HepG2 (cell line): ENCODE measurements around the gene TECPR1. TPM values are rescaled to one million over a fixed set of nuclear protein-coding genes. Genes with fewer than 3 reads are reported as not detected.

Source experiments
- CCAR2 ChIP-seq: fragments of 200-400 bp; formaldehyde crosslinking; optimal IDR thresholded peaks from 2 replicates; pipeline ENCODE3; 2018; ENCODE audit warnings: low read depth, mild to moderate bottlenecking, low read length, moderate library complexity
- CEBPB ChIP-seq: IDR thresholded peaks from 2 replicates; pipeline ENCODE4 v1.6.1; 2011; ENCODE audit warnings: low read depth, low read length, improper control_type of control experiment, borderline replicate concordance
- CEBPG ChIP-seq: IDR thresholded peaks from 2 replicates; pipeline ENCODE4 v1.6.1; 2016
- HIC2 ChIP-seq: sonication (generic); formaldehyde crosslinking; IDR thresholded peaks from 2 replicates; pipeline ENCODE4 v1.9.0; 2022; ENCODE audit warnings: low read depth, missing genetic modification reagents
- HMG20A ChIP-seq: IDR thresholded peaks from 2 replicates; pipeline ENCODE4 v1.6.1; 2016; ENCODE audit warnings: borderline replicate concordance
- KAT7 ChIP-seq: IDR thresholded peaks from 2 replicates; pipeline ENCODE4 v1.6.1; 2018; ENCODE audit warnings: borderline replicate concordance, missing compliant biosample characterization
- KLF6 ChIP-seq: IDR thresholded peaks from 2 replicates; pipeline ENCODE4 v1.8.0; 2016; ENCODE audit warnings: missing biosample characterization, missing genetic modification reagents
- KMT2B ChIP-seq: IDR thresholded peaks from 2 replicates; pipeline ENCODE4 v1.6.1; 2016; ENCODE audit warnings: missing genetic modification reagents, missing compliant biosample characterization
- MXI1 ChIP-seq: IDR thresholded peaks from 3 replicates; pipeline ENCODE4 v1.6.1; 2012; ENCODE audit warnings: low read depth, low read length, inconsistent platforms, borderline replicate concordance
- NCOA5 ChIP-seq: sonication (generic); formaldehyde crosslinking; IDR thresholded peaks from 2 replicates; pipeline ENCODE4 v1.4.0; 2020; ENCODE audit warnings: missing genetic modification reagents
- NFRKB ChIP-seq: fragments of 450-650 bp; IDR thresholded peaks from 2 replicates; pipeline ENCODE4 v1.6.1; 2017
- NR0B2 ChIP-seq: sonication (generic); formaldehyde crosslinking; IDR thresholded peaks from 2 replicates; pipeline ENCODE4 v1.4.0; 2020; ENCODE audit warnings: mild to moderate bottlenecking, missing genetic modification reagents
- RCOR2 ChIP-seq: IDR thresholded peaks from 2 replicates; pipeline ENCODE4 v1.6.1; 2016; ENCODE audit warnings: missing biosample characterization, missing genetic modification reagents
- RXRA ChIP-seq: sonication (generic); formaldehyde crosslinking; IDR thresholded peaks from 2 replicates; pipeline ENCODE4 v1.5.1; 2020; ENCODE audit warnings: missing genetic modification reagents
- SRSF4 ChIP-seq: fragments of 200-400 bp; formaldehyde crosslinking; IDR thresholded peaks from one replicate; pipeline ENCODE4 v1.6.1; 2018; ENCODE audit warnings: mild to moderate bottlenecking, low read depth, low read length, moderate library complexity; ENCODE audit not compliant: poor library complexity, severe bottlenecking
- YY1 ChIP-seq: IDR thresholded peaks from 2 replicates; pipeline ENCODE4 v1.6.1; 2011; ENCODE audit warnings: low read length, low read depth, moderate library complexity, mild to moderate bottlenecking; ENCODE audit not compliant: insufficient read depth, insufficient replicate concordance
- ZFX ChIP-seq: sonication (generic); formaldehyde crosslinking; IDR thresholded peaks from 2 replicates; pipeline ENCODE4 v1.4.0; 2020; ENCODE audit warnings: mild to moderate bottlenecking, low read depth, missing genetic modification reagents, moderate library complexity
- ZKSCAN5 ChIP-seq: sonication (generic); formaldehyde crosslinking; IDR thresholded peaks from 2 replicates; pipeline ENCODE4 v1.5.1; 2020; ENCODE audit warnings: mild to moderate bottlenecking, missing genetic modification reagents
- ZNF232 ChIP-seq: sonication (generic); formaldehyde crosslinking; IDR thresholded peaks from 2 replicates; pipeline ENCODE4 v1.4.0; 2020; ENCODE audit warnings: missing genetic modification reagents, borderline replicate concordance
- ZNF362 ChIP-seq: sonication (generic); formaldehyde crosslinking; IDR thresholded peaks from 2 replicates; pipeline ENCODE4 v1.4.0; 2020; ENCODE audit warnings: missing genetic modification reagents, mild to moderate bottlenecking, borderline replicate concordance
- ZNF432 ChIP-seq: sonication (generic); formaldehyde crosslinking; IDR thresholded peaks from 2 replicates; pipeline ENCODE4 v1.5.0; 2020; ENCODE audit warnings: missing genetic modification reagents, mild to moderate bottlenecking, borderline replicate concordance
- ZNF576 ChIP-seq: sonication (generic); formaldehyde crosslinking; IDR thresholded peaks from 2 replicates; pipeline ENCODE4 v1.4.0; 2020; ENCODE audit warnings: mild to moderate bottlenecking, missing genetic modification reagents
- ZNF670 ChIP-seq: sonication (generic); formaldehyde crosslinking; IDR thresholded peaks from 2 replicates; pipeline ENCODE4 v1.8.0; 2022; ENCODE audit warnings: mild to moderate bottlenecking, missing genetic modification reagents, borderline replicate concordance
- ZNF674 ChIP-seq: sonication (generic); formaldehyde crosslinking; IDR thresholded peaks from 2 replicates; pipeline ENCODE4 v1.5.0; 2020; ENCODE audit warnings: low read depth, mild to moderate bottlenecking, missing genetic modification reagents
- ZNF777 ChIP-seq: sonication (generic); formaldehyde crosslinking; IDR thresholded peaks from 2 replicates; pipeline ENCODE4 v1.4.0; 2020; ENCODE audit warnings: missing genetic modification reagents
- ZNF83 ChIP-seq: sonication (generic); formaldehyde crosslinking; IDR thresholded peaks from 2 replicates; pipeline ENCODE4 v1.4.0; 2020; ENCODE audit warnings: missing genetic modification reagents, mild to moderate bottlenecking, borderline replicate concordance
- polyA plus RNA-seq, 8 experiments: library from polyadenylated mRNA; depleted of rRNA in 3 of 8; stranded (reverse) in 7 of 8; unstranded in 1 of 8; fragments of >200 nt; fragmentation: Illumina TruSeq in 4 of 8; extraction: Trizol in 4 of 8; gene quantifications; 2 replicates each; pipeline versions ENCODE4 v1.2.1 to v1.2.3, GENCODE V29; 2011 to 2016; ENCODE audit warnings: low read depth in 4 of 8, missing spikeins in 1 of 8, mixed read lengths in 1 of 8; ENCODE audit not compliant: insufficient read depth in 1 of 8
- total RNA-seq, 5 experiments: library from RNA; depleted of rRNA; stranded (reverse); fragments of >200 nt; fragmentation: Illumina TruSeq; extraction: Trizol; gene quantifications; 2 replicates each; pipeline ENCODE4 v1.2.3, GENCODE V29; 2016; ENCODE audit warnings: low read depth in 1 of 5

The TECPR1 gene
- total and polyA plus RNA-seq, 2 of the 13 experiments (the other 11 are each of a cell fraction or from before 2014, with no cell fraction given), result 2.3 to 6.3 TPM

DNA sequence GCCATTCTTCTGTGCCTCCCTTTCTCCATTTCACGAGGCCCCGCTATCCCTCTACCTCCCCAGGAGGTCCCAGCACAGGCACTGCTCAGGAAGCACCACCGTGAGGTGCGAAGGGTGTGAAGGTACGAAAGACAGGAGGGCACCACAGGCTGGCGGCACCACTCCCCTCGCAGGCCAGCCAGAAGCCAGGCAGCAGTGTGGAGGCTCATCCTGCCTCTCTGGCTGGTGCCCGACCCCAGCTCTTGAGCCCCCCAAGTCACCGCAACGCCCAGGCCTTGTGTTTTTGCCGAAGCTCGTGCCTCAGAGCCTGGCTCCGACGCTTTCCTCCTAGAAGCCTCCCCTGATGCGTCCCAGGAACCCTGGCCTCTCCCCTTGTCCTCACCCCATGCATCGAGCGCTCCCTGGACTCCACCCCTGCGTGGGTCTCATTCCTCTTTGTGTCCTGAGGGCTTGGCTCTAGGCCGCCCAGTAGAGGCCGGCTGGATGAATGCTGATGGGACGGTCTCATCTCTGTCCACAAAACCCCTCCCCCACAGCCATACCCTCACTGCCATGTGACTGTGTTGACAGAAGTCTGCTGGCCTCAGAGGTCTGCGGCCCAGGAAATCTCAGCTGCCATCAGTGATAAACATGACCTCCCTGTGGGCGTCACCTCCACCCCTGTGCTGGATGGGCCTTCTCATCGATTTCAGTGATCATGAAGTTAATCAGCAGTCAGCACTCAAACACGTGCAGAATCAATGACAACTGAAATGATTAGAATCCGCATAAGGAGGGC, 48.8 kb upstream of the TECPR1 start (continued):
- TF ChIP-seq ZNF83 (CRISPR knock-in tag), result no peak
- no peak for TF ChIP-seq NCOA5 (CRISPR knock-in tag)
- TF ChIP-seq ZFX (CRISPR knock-in tag), result peak; percentile 79
- TF ChIP-seq ZNF232 (CRISPR knock-in tag), result peak; percentile 31; the same call in 1 of the 2 replicates
- TF ChIP-seq CCAR2, result no peak
- TF ChIP-seq ZNF777 (CRISPR knock-in tag), result 0 out of 2 replicates have a peak, but pooled peaks have one; percentile 35
- TF ChIP-seq ZNF432 (CRISPR knock-in tag), result no peak
- TF ChIP-seq YY1, result no peak
- no peak for TF ChIP-seq HIC2 (CRISPR knock-in tag)
- TF ChIP-seq KLF6 (CRISPR knock-in tag), result 0 out of 2 replicates have a peak, but pooled peaks have one; percentile 27
- TF ChIP-seq ZKSCAN5 (CRISPR knock-in tag), result no peak
- 0 out of 2 replicates have a peak, but pooled peaks have one; percentile 38 for TF ChIP-seq KMT2B (CRISPR knock-in tag)
- TF ChIP-seq NR0B2 (CRISPR knock-in tag), result no peak
- TF ChIP-seq HMG20A (CRISPR knock-in tag), result peak; percentile 92; the same call in 1 of the 2 replicates
- TF ChIP-seq ZNF362 (CRISPR knock-in tag), result no peak
- TF ChIP-seq CEBPB, result no peak
- TF ChIP-seq ZNF674 (CRISPR knock-in tag), result no peak
- no peak for TF ChIP-seq KAT7 (CRISPR knock-in tag)
- no peak for TF ChIP-seq NFRKB
- TF ChIP-seq SRSF4, result no peak
- TF ChIP-seq ZNF576, result no peak
- TF ChIP-seq MXI1, result peak; percentile 88; the same call in 1 of the 3 replicates
- peak; percentile 53; the same call in 1 of the 2 replicates for TF ChIP-seq RCOR2
- no peak for TF ChIP-seq ZNF670 (CRISPR knock-in tag)
- no peak for TF ChIP-seq CEBPG (CRISPR knock-in tag)
- peak; percentile 37 for TF ChIP-seq RXRA (CRISPR knock-in tag)
